Hepatocyte (in vitro differentiated cells): ENCODE data around the gene MACROD2.

ENCODE experiments used
- CTCF ChIP-seq: fragments of 200-600 bp; sonication (generic); IDR thresholded peaks from 2 replicates; pipeline ENCODE4 v1.5.1; 2016; ENCODE audit warnings: antibody characterized with exemption, mild to moderate bottlenecking; ENCODE audit not compliant: poor library complexity
- EZH2 ChIP-seq: fragments of 200-600 bp; sonication (generic); IDR thresholded peaks from 2 replicates; pipeline ENCODE4 v1.6.1; 2016; ENCODE audit warnings: antibody characterized with exemption, mild to moderate bottlenecking, borderline replicate concordance

- TF ChIP-seq CTCF (no peak), EZH2 (no peak)
Measured at GRCh38 chr20:15811951-15812350, 1816.6 kb downstream of the MACROD2 start.
